ENCODE results near the gene NDUFB10. TPM values are rescaled to one million over a fixed set of nuclear protein-coding genes. Genes with fewer than 3 reads are reported as not detected.

The NDUFB10 gene
- total RNA-seq, 1 donor from 2014 or later: 95.0 TPM

DNA sequence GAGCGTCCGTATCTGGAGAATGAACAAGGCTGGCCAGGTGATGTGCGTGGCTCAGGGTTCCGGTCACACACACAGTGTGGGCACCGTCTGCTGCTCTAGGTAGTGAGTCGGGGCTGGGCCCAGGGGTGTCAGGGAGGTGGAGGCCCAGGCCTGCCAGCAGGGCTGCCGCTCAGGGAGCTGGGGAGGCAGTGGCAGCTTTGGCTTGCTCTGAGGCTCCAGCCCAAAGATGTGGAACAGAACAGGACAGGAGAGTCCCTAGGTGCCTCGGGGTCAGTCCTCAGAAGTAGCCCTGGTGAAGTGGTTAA, 16.8 kb downstream of the NDUFB10 start:
- peaks cover 9% of the 10 kb centered on the region for H3K36me3 Mint-ChIP-seq
- no peak overlapping the region for H3K4me3 Mint-ChIP-seq
- DNase-seq (ENCODE audit: low spot score in 2 of 2, unreplicated experiment in 2 of 2): no peak
- H3K27me3 Mint-ChIP-seq (ENCODE audit: low read depth): peaks cover 29% of the 10 kb centered on the region
- TF ChIP-seq, protein P1, sequence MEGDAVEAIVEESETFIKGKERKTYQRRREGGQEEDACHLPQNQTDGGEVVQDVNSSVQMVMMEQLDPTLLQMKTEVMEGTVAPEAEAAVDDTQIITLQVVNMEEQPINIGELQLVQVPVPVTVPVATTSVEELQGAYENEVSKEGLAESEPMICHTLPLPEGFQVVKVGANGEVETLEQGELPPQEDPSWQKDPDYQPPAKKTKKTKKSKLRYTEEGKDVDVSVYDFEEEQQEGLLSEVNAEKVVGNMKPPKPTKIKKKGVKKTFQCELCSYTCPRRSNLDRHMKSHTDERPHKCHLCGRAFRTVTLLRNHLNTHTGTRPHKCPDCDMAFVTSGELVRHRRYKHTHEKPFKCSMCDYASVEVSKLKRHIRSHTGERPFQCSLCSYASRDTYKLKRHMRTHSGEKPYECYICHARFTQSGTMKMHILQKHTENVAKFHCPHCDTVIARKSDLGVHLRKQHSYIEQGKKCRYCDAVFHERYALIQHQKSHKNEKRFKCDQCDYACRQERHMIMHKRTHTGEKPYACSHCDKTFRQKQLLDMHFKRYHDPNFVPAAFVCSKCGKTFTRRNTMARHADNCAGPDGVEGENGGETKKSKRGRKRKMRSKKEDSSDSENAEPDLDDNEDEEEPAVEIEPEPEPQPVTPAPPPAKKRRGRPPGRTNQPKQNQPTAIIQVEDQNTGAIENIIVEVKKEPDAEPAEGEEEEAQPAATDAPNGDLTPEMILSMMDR (IDR thresholded peaks at IDR 0.05; ENCODE audit: unreplicated experiment): no peak
- H3K9me3 Mint-ChIP-seq: no peaks in the 10 kb centered on the region
- no peak overlapping the region for H3K27ac Mint-ChIP-seq
- peaks cover 20% of the 10 kb centered on the region for H3K4me1 Mint-ChIP-seq

DNA sequence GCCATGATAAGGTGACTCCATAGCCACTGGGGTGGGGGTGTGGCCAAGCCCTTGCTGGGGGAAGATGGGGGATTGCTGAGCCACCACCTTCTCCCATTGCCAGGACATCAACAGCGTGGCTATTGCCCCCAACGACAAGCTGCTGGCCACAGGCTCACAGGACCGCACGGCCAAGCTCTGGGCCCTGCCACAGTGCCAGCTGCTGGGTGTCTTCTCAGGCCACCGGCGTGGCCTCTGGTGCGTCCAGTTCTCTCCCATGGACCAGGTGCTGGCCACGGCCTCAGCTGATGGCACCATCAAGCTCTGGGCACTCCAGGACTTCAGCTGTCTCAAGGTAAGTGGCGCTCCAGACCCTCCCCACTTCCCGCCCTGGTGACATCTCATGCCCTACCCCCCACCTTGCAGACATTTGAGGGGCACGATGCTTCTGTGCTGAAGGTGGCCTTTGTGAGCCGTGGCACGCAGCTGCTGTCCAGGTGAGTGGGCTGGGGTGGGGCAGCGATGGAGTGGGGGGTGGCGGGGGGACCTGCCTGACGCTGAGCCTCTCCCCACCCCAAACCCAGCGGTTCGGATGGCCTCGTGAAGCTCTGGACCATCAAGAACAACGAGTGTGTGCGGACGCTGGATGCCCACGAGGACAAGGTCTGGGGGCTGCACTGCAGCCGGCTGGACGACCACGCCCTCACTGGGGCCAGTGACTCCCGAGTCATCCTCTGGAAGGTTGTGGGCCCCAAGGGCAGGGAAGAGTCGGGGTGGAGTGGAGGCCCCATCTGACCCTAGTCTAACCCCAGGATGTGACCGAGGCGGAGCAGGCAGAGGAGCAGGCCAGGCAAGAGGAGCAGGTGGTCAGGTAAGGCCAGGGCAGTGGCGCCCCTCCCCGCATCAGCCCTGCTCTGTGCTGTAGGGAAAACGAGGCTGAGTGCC, 17.9 kb downstream of the NDUFB10 start:
- TF ChIP-seq, protein P1 (IDR thresholded peaks at IDR 0.05; ENCODE audit: unreplicated experiment): no peak
- H3K36me3 Mint-ChIP-seq: peaks cover 9% of the 10 kb centered on the region
- DNase-seq (ENCODE audit: low spot score in 2 of 2, unreplicated experiment in 2 of 2): no peak
- H3K4me3 Mint-ChIP-seq: no peak overlapping the region
- no peak overlapping the region for H3K27ac Mint-ChIP-seq
- H3K4me1 Mint-ChIP-seq: peaks cover 12% of the 10 kb centered on the region
- H3K27me3 Mint-ChIP-seq (ENCODE audit: low read depth): peaks cover 39% of the 10 kb centered on the region
- no peaks in the 10 kb centered on the region for H3K9me3 Mint-ChIP-seq

DNA sequence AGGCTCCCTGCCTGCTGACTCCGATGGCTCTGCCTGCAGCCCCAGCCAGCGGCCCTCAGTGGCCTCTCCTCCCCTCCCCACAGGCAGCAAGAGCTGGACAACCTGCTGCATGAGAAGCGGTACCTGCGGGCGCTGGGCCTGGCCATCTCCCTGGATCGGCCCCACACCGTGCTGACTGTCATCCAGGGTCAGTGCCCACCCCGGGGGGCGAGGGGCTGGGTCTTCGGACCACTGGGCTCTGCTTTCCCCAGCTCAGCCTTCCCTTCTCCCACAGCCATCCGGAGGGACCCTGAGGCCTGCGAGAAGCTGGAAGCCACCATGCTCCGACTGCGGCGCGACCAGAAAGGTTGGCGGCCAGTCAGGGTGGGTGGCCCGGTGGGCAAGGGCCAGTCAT, 18.5 kb downstream of the NDUFB10 start:
- Mint-ChIP-seq H3K36me3 (peaks cover 9% of the 10 kb centered on the region), H3K27me3 (ENCODE audit: low read depth) (peaks cover 46% of the 10 kb centered on the region), H3K27ac (no peak overlapping the region), H3K9me3 (no peaks in the 10 kb centered on the region), H3K4me1 (peaks cover 8% of the 10 kb centered on the region), H3K4me3 (no peak overlapping the region)
- no peak for DNase-seq (ENCODE audit: low spot score in 2 of 2, unreplicated experiment in 2 of 2)
- TF ChIP-seq, protein P1 (IDR thresholded peaks at IDR 0.05; ENCODE audit: unreplicated experiment): no peak

DNA sequence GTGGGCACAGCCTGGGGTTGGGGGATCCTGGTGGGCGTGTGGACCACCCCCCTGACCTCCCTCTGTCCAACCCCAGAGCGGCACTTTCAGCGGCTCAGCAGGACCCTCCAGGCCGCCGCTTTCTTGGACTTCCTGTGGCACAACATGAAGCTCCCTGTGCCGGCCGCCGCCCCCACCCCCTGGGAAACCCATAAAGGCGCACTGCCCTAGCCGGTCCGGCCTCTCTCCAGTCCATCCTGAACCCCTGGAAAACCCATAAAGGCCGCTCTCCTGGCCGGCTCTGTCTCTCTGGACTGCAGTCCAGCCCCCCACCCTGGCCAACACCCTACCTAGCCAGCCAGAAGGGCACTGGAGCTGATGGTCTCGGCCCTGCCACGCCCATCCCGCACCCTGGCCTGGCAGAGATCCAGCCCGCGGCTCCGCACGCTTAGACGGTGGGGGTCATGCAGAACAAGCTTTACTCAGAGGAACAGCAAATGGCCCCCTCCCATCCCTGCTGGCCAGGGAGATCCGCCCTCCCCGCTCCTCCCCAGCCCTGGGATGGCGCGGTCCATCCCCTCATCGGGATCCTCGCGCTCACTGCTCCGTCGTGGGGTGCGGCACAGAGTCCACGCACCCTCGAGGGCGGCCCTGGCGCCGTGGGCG, 19.3 kb downstream of the NDUFB10 start:
- H3K4me3 Mint-ChIP-seq: no peak overlapping the region
- H3K9me3 Mint-ChIP-seq: no peaks in the 10 kb centered on the region
- TF ChIP-seq, protein P1 (IDR thresholded peaks at IDR 0.05; ENCODE audit: unreplicated experiment): no peak
- no peak for DNase-seq (ENCODE audit: low spot score in 2 of 2, unreplicated experiment in 2 of 2)
- peaks cover 51% of the 10 kb centered on the region for H3K27me3 Mint-ChIP-seq (ENCODE audit: low read depth)
- no peak overlapping the region for H3K27ac Mint-ChIP-seq
- peaks cover 9% of the 10 kb centered on the region for H3K36me3 Mint-ChIP-seq
- H3K4me1 Mint-ChIP-seq: peaks cover 4% of the 10 kb centered on the region

DNA sequence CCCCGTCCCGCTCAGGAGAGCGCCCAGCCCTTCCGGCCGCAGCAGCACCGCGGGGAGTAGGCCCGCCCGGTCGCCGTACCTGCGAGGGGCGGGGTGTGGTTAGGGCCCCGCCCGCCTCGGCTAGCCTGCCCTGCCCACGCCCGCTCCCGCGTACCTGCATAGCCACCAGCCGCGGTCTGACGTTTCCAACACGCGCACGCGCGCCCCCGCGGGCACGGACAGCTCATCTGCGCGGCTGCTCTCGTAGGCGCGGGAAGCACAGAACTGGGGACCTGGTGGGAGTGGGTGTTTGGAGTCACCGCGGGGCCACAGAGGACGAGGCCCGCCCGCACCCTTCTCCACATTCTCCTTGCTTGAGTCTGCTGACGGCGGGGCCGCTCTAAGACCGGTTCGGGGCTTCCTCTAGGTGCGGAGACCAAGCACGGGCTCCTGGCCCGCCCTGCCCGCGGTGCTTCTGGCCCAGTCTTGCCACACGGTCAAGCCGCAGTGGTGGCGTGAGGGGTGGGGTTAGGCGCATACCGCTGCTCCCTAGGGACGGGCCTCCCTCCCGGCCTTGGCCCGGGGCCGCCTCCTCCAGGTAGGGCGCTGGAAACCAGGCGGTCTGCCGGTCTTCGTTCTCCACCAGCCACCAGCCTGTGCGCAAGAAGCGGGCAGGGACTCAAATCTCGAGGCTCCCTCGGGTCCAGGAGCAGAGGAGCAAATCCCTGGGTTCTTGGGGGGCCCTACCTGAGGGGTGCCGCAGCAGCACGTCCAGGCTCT, 20.1 kb downstream of the NDUFB10 start:
- Mint-ChIP-seq H3K9me3 (no peaks in the 10 kb centered on the region), H3K27ac (no peak overlapping the region), H3K4me3 (peak overlapping the region; percentile 46), H3K4me1 (peaks cover 4% of the 10 kb centered on the region), H3K36me3 (peaks cover 9% of the 10 kb centered on the region), H3K27me3 (ENCODE audit: low read depth) (peaks cover 51% of the 10 kb centered on the region)
- DNase-seq (ENCODE audit: low spot score in 2 of 2, unreplicated experiment in 2 of 2): peak in 1 of 2 experiments; percentile 65
- TF ChIP-seq, protein P1 (IDR thresholded peaks at IDR 0.05; ENCODE audit: unreplicated experiment): no peak
